ENCODE data around the gene TMC4.
"Not testable (repeated sequence)": the region's sequence is repeated elsewhere in the genome, so short reads cannot be mapped to it uniquely, and the experiment has no call there.

TMC4 gene

GRCh38 chr19:54178581-54179261, 5.8 kb upstream of the TMC4 start:
- no peak for DNase-seq

- no peak for DNase-seq
Measured at GRCh38 chr19:54173951-54174834, 1.2 kb upstream of the TMC4 start.

- no peak for DNase-seq
Measured at GRCh38 chr19:54173359-54173699, 369 bp upstream of the TMC4 start.

GRCh38 chr19:54171736-54172431, 1.1 kb downstream of the TMC4 start:
- not testable (repeated sequence) for DNase-seq

DNA sequence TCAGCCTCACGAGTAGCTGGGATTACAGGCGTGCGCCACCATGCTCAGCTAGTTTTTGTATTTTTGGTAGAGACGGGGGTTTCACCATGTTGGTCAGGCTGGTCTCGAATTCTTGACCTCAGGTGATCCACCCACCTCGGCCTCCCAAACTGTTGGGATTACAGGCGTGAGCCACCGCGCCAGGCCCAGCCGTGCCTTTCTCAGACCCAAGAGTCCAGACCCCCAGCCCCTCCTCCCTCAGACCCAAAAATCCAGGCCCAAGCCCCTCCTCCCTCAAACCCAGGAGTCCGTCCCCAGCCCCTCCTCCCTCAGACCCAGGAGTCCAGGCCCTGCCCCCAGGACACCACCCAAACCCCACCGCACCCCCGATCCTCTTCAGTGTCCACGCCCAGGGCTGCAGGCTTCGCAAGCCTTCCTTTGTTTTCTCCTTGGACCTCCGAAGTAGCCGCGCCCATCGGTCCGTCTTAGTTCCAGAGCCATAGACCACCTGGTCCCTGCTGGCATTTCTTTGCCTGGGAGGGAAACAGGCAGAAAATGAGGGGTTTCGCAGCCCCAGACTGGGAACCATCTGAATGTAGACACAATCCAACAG, 3.7 kb downstream of the TMC4 start:
- DNase-seq: no peak

- peak; percentile 72 for DNase-seq
Measured at GRCh38 chr19:54168174-54168917, 4.6 kb downstream of the TMC4 start.

GRCh38 chr19:54165222-54165621, 7.7 kb downstream of the TMC4 start:
- no peak for DNase-seq

GRCh38 chr19:54164369-54165068, 8.4 kb downstream of the TMC4 start:
- no peak for DNase-seq

- no peak for DNase-seq
Measured at GRCh38 chr19:54162884-54163283, 10.1 kb downstream of the TMC4 start.

- DNase-seq: peak; percentile 24
Measured at GRCh38 chr19:54162241-54162805, 10.6 kb downstream of the TMC4 start.

- no peak for DNase-seq
Measured at GRCh38 chr19:54160854-54161253, 12.1 kb downstream of the TMC4 start.

GRCh38 chr19:54160182-54160811, 12.7 kb downstream of the TMC4 start:
- DNase-seq: no peak

DNA sequence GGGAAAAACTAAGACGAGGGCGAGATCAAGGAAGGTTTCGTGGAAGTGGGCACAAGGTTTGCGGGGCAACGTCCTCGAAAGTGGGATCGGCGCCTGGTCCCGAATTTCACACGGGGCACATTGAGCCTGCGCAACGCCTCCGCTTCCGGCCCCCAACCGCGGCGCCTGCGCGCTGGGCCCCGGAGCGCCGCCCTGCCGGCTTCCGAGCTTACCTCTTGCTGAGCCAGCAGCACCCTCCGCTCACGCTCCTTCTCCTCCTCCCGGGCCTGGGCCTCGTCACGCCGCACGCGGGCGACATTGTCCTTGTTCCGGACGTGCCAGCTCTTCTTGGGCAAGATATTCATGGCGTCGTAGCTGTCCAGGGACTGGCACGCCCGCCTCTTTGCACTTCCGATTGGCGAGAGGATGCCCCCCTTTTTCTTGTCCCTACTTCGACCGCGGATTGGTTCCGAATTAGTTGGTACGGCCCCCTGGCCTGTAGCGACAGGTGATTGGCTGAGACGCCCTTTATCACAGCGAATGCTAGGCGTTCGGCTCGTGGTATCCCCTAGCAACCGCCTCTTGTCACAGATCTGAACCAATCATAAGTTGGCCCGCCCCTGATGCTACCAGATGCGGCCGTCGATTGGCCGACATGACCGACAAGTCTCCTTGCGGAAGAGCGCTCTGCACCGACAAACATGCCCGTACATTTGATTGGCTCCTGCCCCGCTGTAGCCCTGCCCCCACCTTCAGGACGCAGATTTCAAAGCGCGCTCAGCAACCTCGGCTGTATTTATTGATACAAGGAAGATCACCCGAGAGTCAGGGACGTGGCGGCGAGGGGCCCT, 13.4 kb downstream of the TMC4 start, which contains the start of gene LENG1:
Gene LENG1 (minus strand): TSS at position 370 of the 830 bp plus-strand sequence. CDS start 26 bp downstream, at position 344.
- DNase-seq: peak; percentile 100

DNA sequence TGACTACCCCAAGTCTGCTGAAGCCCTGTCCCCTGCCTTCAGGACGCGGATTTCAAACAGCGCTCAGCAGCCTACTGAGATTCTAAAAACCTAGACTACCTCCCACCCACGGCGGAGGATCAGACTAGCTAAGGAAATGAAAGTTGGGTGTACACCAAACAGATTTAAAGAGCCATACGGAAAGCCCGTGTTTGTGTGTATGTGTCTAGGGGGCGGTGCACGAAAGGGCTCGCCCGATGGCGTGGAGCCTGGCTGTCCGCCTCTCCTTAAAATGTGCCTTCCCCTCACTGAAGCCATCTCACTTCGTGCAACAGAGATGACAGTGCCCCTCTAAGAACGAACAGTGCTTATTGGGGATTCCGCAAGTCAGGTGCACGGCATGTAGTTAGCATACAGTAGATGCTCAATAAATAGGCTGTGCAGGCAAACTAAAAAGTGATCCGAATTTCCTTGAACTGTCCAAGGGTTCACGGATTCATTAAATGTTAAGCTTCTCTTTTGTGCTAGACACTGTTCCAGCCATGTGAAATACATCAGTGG, 14.1 kb downstream of the TMC4 start:
- DNase-seq: no peak

DNA sequence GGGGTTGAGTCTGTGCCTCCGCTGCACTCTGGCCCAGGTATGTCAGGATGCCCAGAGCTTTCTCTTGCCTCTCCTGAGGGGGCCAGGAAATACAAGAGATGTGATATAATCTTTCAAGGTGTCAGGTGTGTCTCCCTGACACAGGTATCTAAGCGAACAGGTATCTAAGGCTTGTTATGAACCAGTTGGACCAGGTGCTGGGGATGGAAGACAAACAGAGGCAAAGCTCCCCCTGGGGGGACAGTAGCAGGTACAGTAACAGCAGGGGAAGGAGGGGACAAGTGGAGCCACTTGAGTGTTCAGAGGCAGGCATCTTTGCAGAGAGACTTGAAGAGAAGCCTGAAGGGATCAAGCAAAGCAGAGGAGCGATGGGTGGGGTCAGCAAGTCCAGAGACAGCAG, 16.0 kb downstream of the TMC4 start:
- no peak for DNase-seq

- no peak for DNase-seq
Measured at GRCh38 chr19:54156490-54156889, 16.5 kb downstream of the TMC4 start.

DNA sequence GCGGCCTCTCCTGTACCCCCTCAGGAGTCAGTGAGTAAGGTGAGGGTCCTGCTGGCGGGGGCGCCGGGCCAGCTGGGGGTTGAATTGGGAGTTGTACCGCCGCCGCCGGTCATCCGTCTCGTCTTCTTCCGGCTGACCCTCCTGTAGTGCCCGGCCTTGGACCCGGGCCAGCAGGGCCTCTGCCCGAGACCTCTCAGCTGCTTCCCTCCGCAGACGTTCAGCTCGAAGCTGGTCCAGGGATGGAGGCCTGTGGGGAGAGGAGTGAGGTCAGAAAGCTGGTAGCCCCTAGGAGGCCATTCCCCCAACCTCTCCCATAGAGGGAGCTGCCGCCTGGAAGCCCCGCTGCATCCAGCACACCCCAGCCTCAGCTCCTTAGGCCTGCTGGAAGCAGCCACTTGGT, 17.3 kb downstream of the TMC4 start:
- DNase-seq: no peak

- no peak for DNase-seq
Measured at GRCh38 chr19:54154603-54155345, 18.2 kb downstream of the TMC4 start.

- no peak for DNase-seq
Measured at GRCh38 chr19:54153731-54154326, 19.1 kb downstream of the TMC4 start.
